Measurements from ENCODE around the gene ARHGAP12.

DNA sequence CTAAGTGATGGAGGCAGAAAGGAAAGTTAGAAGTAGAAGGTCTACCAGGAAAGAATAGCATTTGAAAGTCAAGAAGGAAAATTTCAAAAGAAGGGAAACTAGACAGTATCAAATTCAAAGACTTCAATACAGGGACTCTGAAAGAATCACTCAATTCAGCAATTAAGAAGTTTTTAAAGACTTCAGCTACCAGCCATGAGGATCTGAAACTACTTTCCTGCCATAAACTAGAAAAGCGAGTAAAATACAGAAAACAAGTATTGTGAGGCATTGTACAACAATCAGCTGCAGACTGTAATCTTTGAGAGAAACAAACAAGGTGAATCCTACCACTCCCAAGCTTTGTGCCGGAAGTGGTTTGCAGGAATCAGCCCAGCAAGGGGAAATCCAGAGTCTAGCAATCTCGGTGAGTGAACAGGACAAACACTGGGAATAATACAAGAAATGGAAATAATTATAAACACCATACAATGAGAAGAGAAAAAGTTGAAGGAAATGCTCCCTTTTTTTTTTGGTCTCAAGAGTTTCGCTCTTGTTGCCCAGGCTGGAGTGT is 62.4 kb downstream of the ARHGAP12 start:
- TF ChIP-seq, protein P1, sequence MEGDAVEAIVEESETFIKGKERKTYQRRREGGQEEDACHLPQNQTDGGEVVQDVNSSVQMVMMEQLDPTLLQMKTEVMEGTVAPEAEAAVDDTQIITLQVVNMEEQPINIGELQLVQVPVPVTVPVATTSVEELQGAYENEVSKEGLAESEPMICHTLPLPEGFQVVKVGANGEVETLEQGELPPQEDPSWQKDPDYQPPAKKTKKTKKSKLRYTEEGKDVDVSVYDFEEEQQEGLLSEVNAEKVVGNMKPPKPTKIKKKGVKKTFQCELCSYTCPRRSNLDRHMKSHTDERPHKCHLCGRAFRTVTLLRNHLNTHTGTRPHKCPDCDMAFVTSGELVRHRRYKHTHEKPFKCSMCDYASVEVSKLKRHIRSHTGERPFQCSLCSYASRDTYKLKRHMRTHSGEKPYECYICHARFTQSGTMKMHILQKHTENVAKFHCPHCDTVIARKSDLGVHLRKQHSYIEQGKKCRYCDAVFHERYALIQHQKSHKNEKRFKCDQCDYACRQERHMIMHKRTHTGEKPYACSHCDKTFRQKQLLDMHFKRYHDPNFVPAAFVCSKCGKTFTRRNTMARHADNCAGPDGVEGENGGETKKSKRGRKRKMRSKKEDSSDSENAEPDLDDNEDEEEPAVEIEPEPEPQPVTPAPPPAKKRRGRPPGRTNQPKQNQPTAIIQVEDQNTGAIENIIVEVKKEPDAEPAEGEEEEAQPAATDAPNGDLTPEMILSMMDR (IDR thresholded peaks at IDR 0.05; ENCODE audit: low read length) = no peak
- no peak for TF ChIP-seq EZH2 (IDR thresholded peaks at IDR 0.05; ENCODE audit: borderline replicate concordance, low read length)
